Measurements from ENCODE around the gene BEX1. TPM values are rescaled to one million over a fixed set of nuclear protein-coding genes. Genes with fewer than 3 reads are reported as not detected.

Gene BEX1
- total RNA-seq, 4 donors from 2014 or later, result 1.9 TPM; not detected in 3

DNA sequence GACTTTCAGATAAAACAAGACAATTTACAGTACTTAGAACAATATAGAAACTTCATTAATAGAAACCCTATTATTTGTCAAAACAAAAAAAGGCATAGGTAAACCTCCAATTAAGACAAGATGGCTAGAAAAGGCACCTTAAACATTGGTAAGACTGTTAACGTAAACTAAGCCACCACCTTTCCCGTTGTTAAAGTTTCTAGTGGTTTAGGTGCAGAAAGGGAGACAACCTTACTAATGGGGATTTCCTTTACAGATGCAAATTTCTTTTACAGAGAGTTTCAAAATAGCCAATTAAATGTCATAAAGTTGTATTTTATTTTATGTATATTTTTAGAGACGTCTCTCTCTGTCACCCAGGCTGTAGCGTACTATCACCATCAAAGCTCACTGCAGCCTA is 36.5 kb upstream of the BEX1 start:
- no peak for DNase-seq
- no peak overlapping the region for H3K4me3 ChIP-seq
- no peaks in the 10 kb centered on the region for H3K4me1 ChIP-seq
- no peaks in the 10 kb centered on the region for H3K27me3 ChIP-seq
- no peaks in the 10 kb centered on the region for H3K9me3 ChIP-seq
- intact Hi-C loops (cut with DNase I), result no loop called here
- H3K36me3 ChIP-seq, result no peaks in the 10 kb centered on the region
- TF ChIP-seq POLR2A (IDR thresholded peaks at IDR 0.05), result no peak
- TF ChIP-seq, protein P1, sequence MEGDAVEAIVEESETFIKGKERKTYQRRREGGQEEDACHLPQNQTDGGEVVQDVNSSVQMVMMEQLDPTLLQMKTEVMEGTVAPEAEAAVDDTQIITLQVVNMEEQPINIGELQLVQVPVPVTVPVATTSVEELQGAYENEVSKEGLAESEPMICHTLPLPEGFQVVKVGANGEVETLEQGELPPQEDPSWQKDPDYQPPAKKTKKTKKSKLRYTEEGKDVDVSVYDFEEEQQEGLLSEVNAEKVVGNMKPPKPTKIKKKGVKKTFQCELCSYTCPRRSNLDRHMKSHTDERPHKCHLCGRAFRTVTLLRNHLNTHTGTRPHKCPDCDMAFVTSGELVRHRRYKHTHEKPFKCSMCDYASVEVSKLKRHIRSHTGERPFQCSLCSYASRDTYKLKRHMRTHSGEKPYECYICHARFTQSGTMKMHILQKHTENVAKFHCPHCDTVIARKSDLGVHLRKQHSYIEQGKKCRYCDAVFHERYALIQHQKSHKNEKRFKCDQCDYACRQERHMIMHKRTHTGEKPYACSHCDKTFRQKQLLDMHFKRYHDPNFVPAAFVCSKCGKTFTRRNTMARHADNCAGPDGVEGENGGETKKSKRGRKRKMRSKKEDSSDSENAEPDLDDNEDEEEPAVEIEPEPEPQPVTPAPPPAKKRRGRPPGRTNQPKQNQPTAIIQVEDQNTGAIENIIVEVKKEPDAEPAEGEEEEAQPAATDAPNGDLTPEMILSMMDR (IDR thresholded peaks at IDR 0.05), result no peak
- 74 to 85% methylated on average over 4 of the region's 4 CpGs for WGBS, 2 donors
- no peak overlapping the region for H3K27ac ChIP-seq

GRCh38 chrX:103099691-103100090 is 35.7 kb upstream of the BEX1 start:
- Histone ChIP-seq H3K4me3 (no peak overlapping the region), H3K27me3 (no peaks in the 10 kb centered on the region), H3K27ac (no peak overlapping the region), H3K9me3 (no peaks in the 10 kb centered on the region), H3K4me1 (no peaks in the 10 kb centered on the region), H3K36me3 (no peaks in the 10 kb centered on the region)
- no peak for DNase-seq
- intact Hi-C loops (cut with DNase I), result no loop called here
- WGBS, 2 donors, result 20 to 70% methylated on average over 1 to 4 of the region's 4 CpGs
- no peak for TF ChIP-seq POLR2A (IDR thresholded peaks at IDR 0.05)
- TF ChIP-seq, protein P1 (IDR thresholded peaks at IDR 0.05), result no peak

- Histone ChIP-seq H3K36me3 (no peaks in the 10 kb centered on the region), H3K4me3 (no peak overlapping the region), H3K4me1 (no peaks in the 10 kb centered on the region), H3K9me3 (no peaks in the 10 kb centered on the region), H3K27ac (no peak overlapping the region), H3K27me3 (no peaks in the 10 kb centered on the region)
- DNase-seq, result no peak
- 63 to 71% methylated on average over 2 of the region's 2 CpGs for WGBS, 2 donors
- TF ChIP-seq POLR2A (IDR thresholded peaks at IDR 0.05), result no peak
- TF ChIP-seq, protein P1 (IDR thresholded peaks at IDR 0.05), result no peak
- intact Hi-C loops (cut with DNase I), result no loop called here
These were observed 34.5 kb upstream of the BEX1 start for GRCh38 chrX:103098488-103098887.

DNA sequence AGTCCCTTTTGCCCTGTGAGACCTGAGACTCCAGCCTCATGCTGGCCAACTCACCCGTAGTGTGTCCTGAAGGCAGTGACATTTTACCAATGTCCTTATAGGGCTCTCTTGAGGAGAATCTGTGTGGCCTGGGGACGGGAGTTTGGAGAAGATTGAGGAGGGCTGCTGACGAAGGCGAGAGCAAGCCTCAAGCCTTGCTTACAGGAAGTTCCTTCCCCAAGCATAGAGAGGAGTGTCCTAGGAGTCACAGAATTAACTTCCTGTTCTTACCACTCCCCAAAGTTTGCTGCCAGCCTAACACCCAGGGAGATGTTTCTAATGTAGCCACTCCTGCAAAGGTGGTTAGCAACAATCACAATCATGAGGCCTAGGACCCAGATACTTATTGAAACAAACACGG is 29.0 kb upstream of the BEX1 start, which contains the start of gene NXF3:
Gene NXF3, minus strand, starts transcription at position 202 of the 400 bp plus-strand sequence. Its CDS starts 120 bp downstream, at position 82.
- no peaks in the 10 kb centered on the region for H3K36me3 ChIP-seq
- no peaks in the 10 kb centered on the region for H3K27me3 ChIP-seq
- H3K9me3 ChIP-seq, result no peaks in the 10 kb centered on the region
- no peak within 1 kb of the TSS for H3K27ac ChIP-seq
- no peak for DNase-seq
- no peak for TF ChIP-seq POLR2A (IDR thresholded peaks at IDR 0.05)
- TF ChIP-seq, protein P1 (IDR thresholded peaks at IDR 0.05), result no peak
- 42 to 65% methylated on average over 2 to 5 of the region's 5 CpGs for WGBS, 2 donors
- H3K4me3 ChIP-seq, result no peak within 1 kb of the TSS
- no peaks in the 10 kb centered on the region for H3K4me1 ChIP-seq
- intact Hi-C loops (cut with DNase I), result no loop called here

- DNase-seq, result no peak
- Histone ChIP-seq H3K4me1 (no peaks in the 10 kb centered on the region), H3K4me3 (no peak overlapping the region), H3K27me3 (no peaks in the 10 kb centered on the region), H3K27ac (no peak overlapping the region), H3K9me3 (no peaks in the 10 kb centered on the region), H3K36me3 (no peaks in the 10 kb centered on the region)
- TF ChIP-seq POLR2A (IDR thresholded peaks at IDR 0.05), result no peak
- TF ChIP-seq, protein P1 (IDR thresholded peaks at IDR 0.05), result no peak
- intact Hi-C loops (cut with DNase I), result no loop called here
- WGBS, 2 donors, result 61 to 64% methylated on average over 3 to 6 of the region's 6 CpGs
These were observed 17.1 kb upstream of the BEX1 start for GRCh38 chrX:103081051-103081450.
